Stomach (tissue), 4 donors: ENCODE data around the gene PNPLA3.

Experiments used
- POLR2A ChIP-seq, 4 donors: fragments of 450-650 bp; IDR thresholded peaks; one replicate each; pipeline ENCODE4 v1.6.1; 2016; ENCODE audit warnings: antibody characterized with exemption in 4 of 4, control low read depth in 2 of 4, mild to moderate bottlenecking in 1 of 4, moderate library complexity in 1 of 4
- POLR2AphosphoS5 ChIP-seq, 3 donors: sonication (generic); formaldehyde crosslinking; IDR thresholded peaks; one replicate each; pipeline ENCODE4 v1.6.1; 2016; ENCODE audit warnings: antibody characterized with exemption in 3 of 3
- TF ChIP-seq, protein P1 (sequence below), 7 experiments: fragments of 450-650 bp in 4 of 7; fragments of 200-600 bp in 3 of 7; sonication (generic) in 3 of 7; IDR thresholded peaks; one replicate each; pipeline ENCODE4 v1.5.1; 2016 to 2019; ENCODE audit warnings: antibody characterized with exemption in 7 of 7, control low read depth in 2 of 7, mild to moderate bottlenecking in 1 of 7

GRCh38 chr22:43980996-43981395 is 57.4 kb downstream of the PNPLA3 start:
- TF ChIP-seq POLR2A (IDR thresholded peaks at IDR 0.05) (no peak), POLR2AphosphoS5 (IDR thresholded peaks at IDR 0.05) (no peak)
- TF ChIP-seq, protein P1, sequence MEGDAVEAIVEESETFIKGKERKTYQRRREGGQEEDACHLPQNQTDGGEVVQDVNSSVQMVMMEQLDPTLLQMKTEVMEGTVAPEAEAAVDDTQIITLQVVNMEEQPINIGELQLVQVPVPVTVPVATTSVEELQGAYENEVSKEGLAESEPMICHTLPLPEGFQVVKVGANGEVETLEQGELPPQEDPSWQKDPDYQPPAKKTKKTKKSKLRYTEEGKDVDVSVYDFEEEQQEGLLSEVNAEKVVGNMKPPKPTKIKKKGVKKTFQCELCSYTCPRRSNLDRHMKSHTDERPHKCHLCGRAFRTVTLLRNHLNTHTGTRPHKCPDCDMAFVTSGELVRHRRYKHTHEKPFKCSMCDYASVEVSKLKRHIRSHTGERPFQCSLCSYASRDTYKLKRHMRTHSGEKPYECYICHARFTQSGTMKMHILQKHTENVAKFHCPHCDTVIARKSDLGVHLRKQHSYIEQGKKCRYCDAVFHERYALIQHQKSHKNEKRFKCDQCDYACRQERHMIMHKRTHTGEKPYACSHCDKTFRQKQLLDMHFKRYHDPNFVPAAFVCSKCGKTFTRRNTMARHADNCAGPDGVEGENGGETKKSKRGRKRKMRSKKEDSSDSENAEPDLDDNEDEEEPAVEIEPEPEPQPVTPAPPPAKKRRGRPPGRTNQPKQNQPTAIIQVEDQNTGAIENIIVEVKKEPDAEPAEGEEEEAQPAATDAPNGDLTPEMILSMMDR (IDR thresholded peaks at IDR 0.05), result no peak
